Measurements from ENCODE around the gene GAL3ST3. TPM values are rescaled to one million over a fixed set of nuclear protein-coding genes. Genes with fewer than 3 reads are reported as not detected.
"Not testable (repeated sequence)": the region's sequence is repeated elsewhere in the genome, so short reads cannot be mapped to it uniquely, and the experiment has no call there.

The GAL3ST3 gene
- polyA plus RNA-seq, 3 donors, result not detected

- peak; percentile 71 to 91 (median 77) for DNase-seq
- no peaks in the 10 kb centered on the region for H4K20me1 ChIP-seq (ENCODE audit: insufficient read depth, low read length)
- peak overlapping the region; percentile 82 for H3K4me2 ChIP-seq (replicated peaks; ENCODE audit: extremely low read depth, low read length, poor library complexity, severe bottlenecking)
- H3K36me3 ChIP-seq (replicated peaks in 1 of 2; ENCODE audit: control insufficient read depth in 1 of 2, insufficient read depth in 2 of 2, low read length in 2 of 2), result peaks cover 0 to 9% of the 10 kb centered on the region in 2 donors
- H2AFZ ChIP-seq (ENCODE audit: insufficient read depth, low read depth, low read length, poor library complexity, severe bottlenecking), result peak overlapping the region; percentile 64
- H3K4me3 ChIP-seq (replicated peaks in 1 of 3; ENCODE audit: low read depth in 2 of 3, low read length in 3 of 3), result peak overlapping the region in 2 of 3 experiments; percentile 37 to 67
- peaks cover 0 to 3% (median 1%) of the 10 kb centered on the region in 3 donors for H3K27me3 Mint-ChIP-seq (ENCODE audit: low read depth in 3 of 3)
- H3K36me3 Mint-ChIP-seq, result peaks cover 18 to 22% of the 10 kb centered on the region in 2 donors
- H3K4me1 Mint-ChIP-seq, result peaks cover 58% of the 10 kb centered on the region
- H3K9me3 Mint-ChIP-seq, result peaks cover 0 to 1% (median 0%) of the 10 kb centered on the region in 7 donors
- H3K27me3 ChIP-seq (ENCODE audit: control insufficient read depth in 2 of 2, insufficient read depth in 2 of 2, low read length in 2 of 2), result no peaks in the 10 kb centered on the region
- WGBS (ENCODE audit: insufficient coverage), result 0% methylated on average over 3 of the region's 5 CpGs
- peak overlapping the region; percentile 89 to 99 (median 96) for H3K27ac Mint-ChIP-seq
- H3K27ac ChIP-seq (ENCODE audit: low read depth in 1 of 2, low read length in 2 of 2), result peak overlapping the region; percentile 75 to 89
- peak overlapping the region; percentile 61 for H3K9ac ChIP-seq (ENCODE audit: insufficient read depth, low read length, poor library complexity, severe bottlenecking)
- TF ChIP-seq CTCF (IDR thresholded peaks at IDR 0.05), result no peak
- no peaks in the 10 kb centered on the region for H3K9me3 ChIP-seq (replicated peaks in 1 of 2; ENCODE audit: control insufficient read depth in 1 of 2, insufficient read depth in 1 of 2, low read length in 2 of 2)
- H3K79me2 ChIP-seq (ENCODE audit: insufficient read depth, low read length), result peaks cover 87% of the 10 kb centered on the region
- H3K4me1 ChIP-seq (ENCODE audit: control insufficient read depth in 1 of 2, insufficient read depth in 2 of 2, low read length in 2 of 2), result peaks cover 23 to 46% of the 10 kb centered on the region in 2 donors
- intact Hi-C loops (cut with micrococcal nuclease), result no loop called here
- peak overlapping the region; percentile 75 to 89 for H3K4me3 Mint-ChIP-seq
Measured at GRCh38 chr11:66081505-66081904, 32.5 kb upstream of the GAL3ST3 start.

GRCh38 chr11:66080055-66080817, 31.3 kb upstream of the GAL3ST3 start:
- peak overlapping the region; percentile 89 to 99 (median 96) for H3K27ac Mint-ChIP-seq
- H3K4me3 Mint-ChIP-seq, result peak overlapping the region; percentile 37 to 89
- Histone ChIP-seq H3K27ac (ENCODE audit: low read depth in 1 of 2, low read length in 2 of 2) (peak overlapping the region; percentile 75 to 89), H3K4me1 (ENCODE audit: control insufficient read depth in 1 of 2, insufficient read depth in 2 of 2, low read length in 2 of 2) (peaks cover 23 to 46% of the 10 kb centered on the region in 2 donors), H3K9me3 (replicated peaks in 1 of 2; ENCODE audit: control insufficient read depth in 1 of 2, insufficient read depth in 1 of 2, low read length in 2 of 2) (no peaks in the 10 kb centered on the region), H4K20me1 (ENCODE audit: insufficient read depth, low read length) (no peaks in the 10 kb centered on the region), H3K27me3 (ENCODE audit: control insufficient read depth in 2 of 2, insufficient read depth in 2 of 2, low read length in 2 of 2) (no peaks in the 10 kb centered on the region), H3K9ac (ENCODE audit: insufficient read depth, low read length, poor library complexity, severe bottlenecking) (peak overlapping the region; percentile 61), H3K4me2 (replicated peaks; ENCODE audit: extremely low read depth, low read length, poor library complexity, severe bottlenecking) (peak overlapping the region; percentile 82), H3K36me3 (replicated peaks in 1 of 2; ENCODE audit: control insufficient read depth in 1 of 2, insufficient read depth in 2 of 2, low read length in 2 of 2) (peaks cover 0 to 18% of the 10 kb centered on the region in 2 donors), H3K4me3 (replicated peaks in 1 of 3; ENCODE audit: low read depth in 2 of 3, low read length in 3 of 3) (peak overlapping the region in 1 of 3 experiments; percentile 67), H3K79me2 (ENCODE audit: insufficient read depth, low read length) (peaks cover 88% of the 10 kb centered on the region), H2AFZ (ENCODE audit: insufficient read depth, low read depth, low read length, poor library complexity, severe bottlenecking) (no peak overlapping the region)
- H3K36me3 Mint-ChIP-seq, result peaks cover 19 to 33% of the 10 kb centered on the region in 2 donors
- peaks cover 0 to 3% (median 1%) of the 10 kb centered on the region in 3 donors for H3K27me3 Mint-ChIP-seq (ENCODE audit: low read depth in 3 of 3)
- peaks cover 58% of the 10 kb centered on the region for H3K4me1 Mint-ChIP-seq
- no peak for TF ChIP-seq CTCF (IDR thresholded peaks at IDR 0.05)
- intact Hi-C loops (cut with micrococcal nuclease), result no loop called here
- WGBS (ENCODE audit: insufficient coverage), result 74% methylated on average over 6 of the region's 9 CpGs
- H3K9me3 Mint-ChIP-seq, result peaks cover 0 to 2% (median 0%) of the 10 kb centered on the region in 7 donors
- DNase-seq, result peak; percentile 55 to 83 (median 63)

GRCh38 chr11:66078949-66079348, 30.0 kb upstream of the GAL3ST3 start:
- H3K4me3 Mint-ChIP-seq; H3K4me2 ChIP-seq (replicated peaks; ENCODE audit: extremely low read depth, low read length, poor library complexity, severe bottlenecking): not testable (repeated sequence)
- peaks cover 81% of the 10 kb centered on the region for H3K79me2 ChIP-seq (ENCODE audit: insufficient read depth, low read length)

More at GRCh38 chr11:66078949-66079348, 30.0 kb upstream of the GAL3ST3 start:
- Mint-ChIP-seq H3K4me1 (peaks cover 52% of the 10 kb centered on the region), H3K27ac (peak overlapping the region in 4 of 7 donors; percentile 37 to 76 (median 52)), H3K36me3 (peaks cover 28 to 43% of the 10 kb centered on the region in 2 donors)
- peaks cover 3 to 26% of the 10 kb centered on the region in 2 donors for H3K36me3 ChIP-seq (replicated peaks in 1 of 2; ENCODE audit: control insufficient read depth in 1 of 2, insufficient read depth in 2 of 2, low read length in 2 of 2)
- H3K27me3 Mint-ChIP-seq (ENCODE audit: low read depth in 3 of 3); DNase-seq; intact Hi-C loops (cut with micrococcal nuclease); H4K20me1 ChIP-seq (ENCODE audit: insufficient read depth, low read length); H3K27me3 ChIP-seq (ENCODE audit: control insufficient read depth in 2 of 2, insufficient read depth in 2 of 2, low read length in 2 of 2); H3K9me3 Mint-ChIP-seq; H3K9me3 ChIP-seq (replicated peaks in 1 of 2; ENCODE audit: control insufficient read depth in 1 of 2, insufficient read depth in 1 of 2, low read length in 2 of 2); H3K4me3 ChIP-seq (replicated peaks in 1 of 3; ENCODE audit: low read depth in 2 of 3, low read length in 3 of 3); H3K27ac ChIP-seq (ENCODE audit: low read depth in 1 of 2, low read length in 2 of 2); H3K9ac ChIP-seq (ENCODE audit: insufficient read depth, low read length, poor library complexity, severe bottlenecking); H2AFZ ChIP-seq (ENCODE audit: insufficient read depth, low read depth, low read length, poor library complexity, severe bottlenecking): not testable (repeated sequence)
- peaks cover 23 to 45% of the 10 kb centered on the region in 2 donors for H3K4me1 ChIP-seq (ENCODE audit: control insufficient read depth in 1 of 2, insufficient read depth in 2 of 2, low read length in 2 of 2)
- WGBS (ENCODE audit: insufficient coverage), result 86% methylated on average over 4 of the region's 7 CpGs
